HG02938 (cell line): ENCODE measurements around the gene FHOD1.

ENCODE experiments used
- ATAC-seq: cut with Tn5 transposase; IDR thresholded peaks from one replicate; pipeline ENCODE4 v1.9.1; 2021; ENCODE audit warnings: mild to moderate bottlenecking, moderate library complexity; ENCODE audit not compliant: unreplicated experiment

The FHOD1 gene

DNA sequence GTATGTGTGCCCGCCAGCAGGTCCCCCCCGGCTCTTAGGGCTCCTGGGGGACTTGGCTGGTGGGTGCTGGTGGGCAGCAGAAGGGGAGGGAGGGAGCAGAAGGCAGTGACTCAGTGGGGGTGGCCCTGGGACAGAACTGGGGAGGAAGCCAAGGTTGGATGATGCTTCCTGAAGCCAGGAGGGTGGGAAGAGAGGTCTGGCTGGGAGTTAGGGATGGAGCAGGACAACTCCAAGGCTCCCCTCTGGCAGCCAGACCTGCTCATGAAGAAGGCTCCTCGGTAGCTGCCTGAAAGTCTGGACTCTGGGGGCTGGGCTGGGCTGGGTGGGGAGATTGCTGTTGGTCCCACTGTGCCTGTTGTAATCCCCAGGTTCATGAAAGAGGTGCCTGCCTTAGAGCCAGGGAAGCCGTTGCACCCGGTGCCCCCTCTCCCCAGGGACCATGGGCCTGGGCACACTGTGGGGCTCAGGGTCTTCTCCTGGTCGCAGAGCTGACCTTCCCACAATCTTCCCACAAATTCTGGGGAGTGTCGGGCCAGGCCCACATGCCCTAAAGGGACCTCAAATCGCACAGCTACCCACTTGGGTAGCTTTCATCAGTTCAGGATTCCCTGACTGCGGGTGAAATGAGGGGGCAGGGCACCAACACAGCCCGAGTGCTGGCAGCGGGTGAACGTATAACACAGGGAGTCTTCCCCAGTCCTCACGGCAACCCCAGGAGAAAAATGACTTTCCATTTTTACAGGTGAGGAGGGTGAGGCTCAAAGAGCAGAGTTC, 30.9 kb upstream of the FHOD1 start:
- ATAC-seq, result no peak

GRCh38 chr16:67277294-67277998, 30.2 kb upstream of the FHOD1 start:
- no peak for ATAC-seq

- no peak for ATAC-seq
Measured at GRCh38 chr16:67275321-67275720, 28.0 kb upstream of the FHOD1 start.

DNA sequence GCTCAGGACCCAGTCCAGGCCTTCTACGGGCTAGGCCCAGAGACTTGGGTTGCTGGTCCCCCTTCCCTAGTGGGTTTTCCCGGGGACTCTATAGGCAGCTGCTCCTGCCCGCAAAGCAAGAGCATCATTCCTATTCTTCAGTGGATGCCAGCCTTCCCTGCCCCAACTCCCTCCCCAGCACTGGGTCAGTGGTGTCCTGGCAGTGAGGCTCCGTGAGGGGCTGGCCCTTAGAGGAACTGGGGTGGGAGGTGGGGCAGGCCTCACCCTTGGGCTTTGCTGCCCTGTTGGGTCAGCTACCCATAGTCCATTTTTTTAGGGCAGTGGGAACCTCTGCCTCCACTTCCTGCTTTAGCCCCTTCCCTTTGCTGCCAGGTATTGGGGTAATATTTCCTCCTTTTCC, 24.2 kb upstream of the FHOD1 start:
- no peak for ATAC-seq

- ATAC-seq, result no peak
Measured at GRCh38 chr16:67270931-67271338, 23.7 kb upstream of the FHOD1 start.

DNA sequence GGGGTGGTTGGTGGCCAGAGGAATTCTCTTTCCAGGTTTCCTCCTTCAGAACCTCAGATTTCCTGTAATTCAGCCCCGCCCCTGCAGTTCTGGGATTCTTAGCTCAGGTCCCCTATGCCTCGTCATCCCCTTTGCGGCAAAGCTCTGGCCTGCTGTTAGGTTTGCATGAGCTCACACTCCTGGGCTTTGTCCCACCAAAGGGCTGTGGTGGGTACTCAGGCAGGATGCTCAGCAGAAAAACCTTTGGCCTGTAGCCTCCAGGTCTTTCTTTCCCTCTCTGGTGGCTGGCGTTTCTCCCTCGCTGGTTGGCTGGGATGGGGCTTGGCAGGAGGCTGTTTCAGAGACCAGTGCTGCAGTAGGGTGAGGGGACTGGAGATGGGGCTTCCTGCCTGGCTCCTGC, 22.5 kb upstream of the FHOD1 start:
- no peak for ATAC-seq

DNA sequence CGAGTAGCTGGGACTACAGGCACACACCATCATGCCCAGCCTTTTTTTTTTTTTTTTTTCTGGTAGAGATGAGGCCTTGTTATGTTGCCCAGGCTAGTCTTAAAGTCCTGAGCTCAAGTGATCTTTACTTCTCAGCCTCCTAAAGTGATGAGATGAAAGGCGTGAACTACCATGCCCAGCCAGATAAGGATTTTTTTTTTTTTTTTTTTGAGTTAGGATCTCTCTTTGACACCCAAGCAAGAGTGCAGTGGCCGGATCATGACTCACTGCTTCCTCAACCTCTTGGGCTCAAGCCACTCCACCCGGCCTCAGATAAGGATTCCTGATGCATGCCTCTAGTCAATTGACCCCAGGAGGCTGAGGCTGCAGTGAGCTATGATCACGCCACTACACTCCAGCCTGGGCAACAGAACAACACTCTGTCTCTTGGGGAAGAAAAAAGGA, 20.9 kb upstream of the FHOD1 start:
- ATAC-seq, result no peak

- ATAC-seq, result no peak
Measured at GRCh38 chr16:67265834-67266233, 18.6 kb upstream of the FHOD1 start.

GRCh38 chr16:67264866-67265265, 17.6 kb upstream of the FHOD1 start:
- ATAC-seq, result no peak

GRCh38 chr16:67264277-67264676, 17.0 kb upstream of the FHOD1 start:
- no peak for ATAC-seq

GRCh38 chr16:67263201-67263600, 15.9 kb upstream of the FHOD1 start:
- no peak for ATAC-seq

- ATAC-seq, result no peak
Measured at GRCh38 chr16:67260426-67261063, 13.3 kb upstream of the FHOD1 start.

- ATAC-seq, result no peak
Measured at GRCh38 chr16:67259705-67260104, 12.4 kb upstream of the FHOD1 start.

GRCh38 chr16:67258161-67258835, 11.0 kb upstream of the FHOD1 start:
- ATAC-seq, result no peak

- no peak for ATAC-seq
Measured at GRCh38 chr16:67257486-67258160, 10.3 kb upstream of the FHOD1 start.

GRCh38 chr16:67256701-67257230, 9.5 kb upstream of the FHOD1 start:
- ATAC-seq, result no peak

DNA sequence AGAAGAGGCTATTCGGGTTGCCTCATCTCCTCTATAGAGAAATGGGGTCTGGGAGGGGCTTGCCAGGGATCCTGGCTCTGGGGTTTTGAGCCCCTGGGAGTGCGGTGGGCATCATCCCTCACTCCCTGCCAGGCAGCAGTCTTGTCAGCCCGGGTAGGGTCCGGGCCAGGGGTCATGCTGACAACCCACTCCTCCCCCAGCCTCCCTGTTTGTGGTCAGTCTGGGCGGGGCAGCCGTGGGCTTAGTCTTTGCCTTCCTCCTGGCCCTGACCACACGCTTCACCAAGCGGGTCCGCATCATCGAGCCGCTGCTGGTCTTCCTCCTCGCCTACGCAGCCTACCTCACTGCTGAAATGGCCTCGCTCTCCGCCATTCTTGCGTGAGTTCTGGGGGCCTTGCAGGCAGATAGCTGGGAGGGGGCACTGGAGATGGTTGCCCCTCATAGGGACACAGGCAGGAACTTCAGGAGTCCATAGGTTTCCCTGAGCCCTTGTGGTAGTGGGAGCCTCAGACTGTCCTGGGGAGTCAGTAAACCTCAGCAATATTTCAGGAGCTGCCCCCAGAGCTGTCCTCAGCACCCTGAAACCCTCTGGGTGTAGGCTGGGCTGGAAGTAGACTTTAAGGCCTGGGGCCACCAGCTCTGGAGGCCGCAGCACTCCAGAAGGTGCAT, 8.4 kb upstream of the FHOD1 start:
- no peak for ATAC-seq

GRCh38 chr16:67254801-67255552, 7.7 kb upstream of the FHOD1 start:
- no peak for ATAC-seq
